SHP77 (cell line): ENCODE data around the gene TEAD1.
"Not testable (repeated sequence)": the region's sequence is repeated elsewhere in the genome, so short reads cannot be mapped to it uniquely, and the experiment has no call there.

Experiments
- DNase-seq, 2 experiments: peaks; one replicate each; lab custom pipeline; 2025; lab: John Stamatoyannopoulos, UW

The TEAD1 gene

GRCh38 chr11:12737024-12737423, 62.8 kb downstream of the TEAD1 start:
- no peak for DNase-seq

- DNase-seq, result no peak
Observed at GRCh38 chr11:12741671-12742216, 67.5 kb downstream of the TEAD1 start.

GRCh38 chr11:12743834-12744449, 69.7 kb downstream of the TEAD1 start:
- no peak for DNase-seq

- no peak for DNase-seq
Observed at GRCh38 chr11:12744826-12745502, 70.7 kb downstream of the TEAD1 start.

GRCh38 chr11:12745787-12746186, 71.6 kb downstream of the TEAD1 start:
- no peak for DNase-seq

- DNase-seq, result peak; percentile 67 to 87
Observed at GRCh38 chr11:12746593-12747097, 72.4 kb downstream of the TEAD1 start.

- DNase-seq, result no peak
Observed at GRCh38 chr11:12748561-12748960, 74.3 kb downstream of the TEAD1 start.

GRCh38 chr11:12749442-12749841, 75.2 kb downstream of the TEAD1 start:
- DNase-seq, result no peak

- no peak for DNase-seq
Observed at GRCh38 chr11:12750181-12750580, 76.0 kb downstream of the TEAD1 start.

GRCh38 chr11:12752868-12753524, 78.8 kb downstream of the TEAD1 start:
- no peak for DNase-seq

GRCh38 chr11:12754021-12754420, 79.8 kb downstream of the TEAD1 start:
- DNase-seq, result no peak

- DNase-seq, result peak in 1 of 2 experiments; percentile 33
Observed at GRCh38 chr11:12754582-12755234, 80.5 kb downstream of the TEAD1 start.

GRCh38 chr11:12755510-12756453, 81.6 kb downstream of the TEAD1 start:
- no peak for DNase-seq

GRCh38 chr11:12756454-12756806, 82.2 kb downstream of the TEAD1 start:
- DNase-seq, result no peak

GRCh38 chr11:12756867-12757266, 82.6 kb downstream of the TEAD1 start:
- no peak for DNase-seq

GRCh38 chr11:12757416-12757815, 83.2 kb downstream of the TEAD1 start:
- DNase-seq, result no peak

- not testable (repeated sequence) for DNase-seq
Observed at GRCh38 chr11:12758117-12758516, 83.9 kb downstream of the TEAD1 start.

- DNase-seq, result no peak
Observed at GRCh38 chr11:12761029-12761428, 86.8 kb downstream of the TEAD1 start.

GRCh38 chr11:12762278-12762677, 88.1 kb downstream of the TEAD1 start:
- no peak for DNase-seq

GRCh38 chr11:12762696-12763324, 88.6 kb downstream of the TEAD1 start:
- peak; percentile 46 to 50 for DNase-seq
